K562 (cell line): ENCODE measurements around the gene REEP2. TPM values are rescaled to one million over a fixed set of nuclear protein-coding genes. Genes with fewer than 3 reads are reported as not detected.

Source experiments
- CBFA2T3 ChIP-seq: fragments of 450-650 bp; IDR thresholded peaks from 2 replicates; pipeline ENCODE4 v1.6.1; 2017
- ELF2 ChIP-seq: fragments of 250-450 bp; sonication (Bioruptor Pico); IDR thresholded peaks from 2 replicates; pipeline ENCODE4 v1.5.0; 2021; ENCODE audit warnings: mild to moderate bottlenecking
- ETV6 ChIP-seq, 3 experiments: fragments of 150-350 bp in 1 of 3; sonication (generic) in 1 of 3; formaldehyde crosslinking in 1 of 3; IDR thresholded peaks; 2 replicates each; pipeline versions ENCODE4 v1.6.1 to v1.8.0; 2014 to 2022; ENCODE audit warnings: borderline replicate concordance in 2 of 3, low read depth in 2 of 3, antibody characterized with exemption in 1 of 3, low read length in 1 of 3, mild to moderate bottlenecking in 1 of 3, missing genetic modification reagents in 1 of 3
- GABPA ChIP-seq: fragments of 200-800 bp; sonication (Bioruptor generic); conservative IDR thresholded peaks from 2 replicates; pipeline ENCODE4 v1.6.1; 2016; ENCODE audit warnings: low read depth, missing genetic modification characterization, missing compliant biosample characterization
- HDAC3 ChIP-seq: fragments of 450-650 bp; IDR thresholded peaks from 2 replicates; pipeline ENCODE4 v1.6.1; 2018; ENCODE audit warnings: borderline replicate concordance, mild to moderate bottlenecking, moderate library complexity; ENCODE audit not compliant: partially characterized antibody
- IRF1 ChIP-seq: sonication (generic); formaldehyde crosslinking; IDR thresholded peaks from 2 replicates; pipeline ENCODE4 v1.8.0; 2022; ENCODE audit warnings: missing genetic modification reagents, mild to moderate bottlenecking, borderline replicate concordance
- JUNB ChIP-seq: fragments of 450-650 bp; formaldehyde crosslinking; conservative IDR thresholded peaks from 2 replicates; pipeline ENCODE4 v1.4.0; 2020; ENCODE audit warnings: mild to moderate bottlenecking
- KHSRP ChIP-seq: fragments of 450-650 bp; IDR thresholded peaks from 2 replicates; pipeline ENCODE4 v1.6.1; 2017
- KLF13 ChIP-seq: fragments of 450-650 bp; IDR thresholded peaks from 2 replicates; pipeline ENCODE4 v1.6.1; 2016; ENCODE audit warnings: missing genetic modification characterization, low read depth, mild to moderate bottlenecking, missing compliant biosample characterization, moderate library complexity, borderline replicate concordance
- MEIS2 ChIP-seq: fragments of 450-650 bp; IDR thresholded peaks from 2 replicates; pipeline ENCODE4 v1.6.1; 2014; ENCODE audit warnings: mild to moderate bottlenecking; ENCODE audit not compliant: partially characterized antibody
- MIER1 ChIP-seq: fragments of 450-650 bp; IDR thresholded peaks from 2 replicates; pipeline ENCODE4 v1.6.1; 2016; ENCODE audit warnings: antibody characterized with exemption, mild to moderate bottlenecking, low read depth
- NCOR1 ChIP-seq: fragments of 450-650 bp; IDR thresholded peaks from 2 replicates; pipeline ENCODE4 v1.6.1; 2016; ENCODE audit warnings: mild to moderate bottlenecking, moderate library complexity
- OTX1 ChIP-seq: fragments of 450-650 bp; formaldehyde crosslinking; IDR thresholded peaks from 2 replicates; pipeline ENCODE4 v1.4.0; 2022; ENCODE audit warnings: mild to moderate bottlenecking
- SMARCA5 ChIP-seq: fragments of 450-650 bp; IDR thresholded peaks from 2 replicates; pipeline ENCODE4 v1.6.1; 2016
- TCFL5 ChIP-seq: fragments of 250-450 bp; sonication (Bioruptor Pico); conservative IDR thresholded peaks from 2 replicates; pipeline ENCODE4 v1.6.1; 2021; ENCODE audit warnings: mild to moderate bottlenecking, moderate library complexity, matching md5 sums
- YY1 ChIP-seq, 3 experiments: IDR thresholded peaks; 2 replicates each; pipeline ENCODE4 v1.6.1; 2011; ENCODE audit warnings: low read length in 2 of 3, mild to moderate bottlenecking in 2 of 3, moderate library complexity in 2 of 3, borderline replicate concordance in 1 of 3, control low read depth in 1 of 3, low read depth in 1 of 3; ENCODE audit not compliant: insufficient read depth in 3 of 3, insufficient replicate concordance in 2 of 3, control insufficient read depth in 1 of 3, insufficient read length in 1 of 3; ENCODE audit errors: extremely low read depth in 1 of 3
- ZFP30 ChIP-seq: fragments of 250-450 bp; sonication (Bioruptor Pico); IDR thresholded peaks from 2 replicates; pipeline ENCODE4 v1.8.0; 2022; ENCODE audit warnings: moderate library complexity, mild to moderate bottlenecking, inconsistent platforms, borderline replicate concordance
- ZNF717 ChIP-seq: fragments of 250-450 bp; sonication (Bioruptor Pico); IDR thresholded peaks from 2 replicates; pipeline ENCODE4 v1.5.0; 2021
- polyA plus RNA-seq, 8 experiments: library from polyadenylated mRNA; depleted of rRNA in 4 of 8; stranded (reverse) in 5 of 8; unstranded in 3 of 8; fragments of >200 nt; fragmentation: Nextera tagmentation in 2 of 8; fragmentation: Illumina TruSeq in 1 of 8; extraction: Ambion mirVana in 2 of 8; extraction: Trizol in 1 of 8; gene quantifications; 2 replicates each; pipeline versions ENCODE4 v1.2.1 to v1.2.3, GENCODE V29; 2011 to 2014; ENCODE audit warnings: inconsistent platforms in 1 of 8, missing spikeins in 1 of 8
- total RNA-seq, 7 experiments: library from RNA; depleted of rRNA in 6 of 7; stranded (reverse); fragments of >200 nt in 6 of 7; fragmentation: Illumina TruSeq in 2 of 7; extraction: Trizol in 2 of 7; gene quantifications; 2 replicates each; pipeline versions ENCODE4 v1.2.1 to v1.2.3, GENCODE V29; 2011 to 2021; ENCODE audit warnings: low replicate concordance in 1 of 7
- TF ChIP-seq, protein P1 (sequence below): fragments of 450-650 bp; formaldehyde crosslinking; conservative IDR thresholded peaks from 2 replicates; pipeline ENCODE4 v1.4.0; 2022; ENCODE audit warnings: mild to moderate bottlenecking, missing genetic modification characterization
- TF ChIP-seq, protein P2 (sequence below): sonication (generic); formaldehyde crosslinking; IDR thresholded peaks from 2 replicates; pipeline ENCODE4 v1.8.0; 2022; ENCODE audit warnings: missing genetic modification reagents, mild to moderate bottlenecking, moderate library complexity, borderline replicate concordance
- TF ChIP-seq, protein P3 (sequence below): fragments of 450-650 bp; IDR thresholded peaks from 2 replicates; pipeline ENCODE4 v1.6.1; 2014; ENCODE audit warnings: low read depth, mild to moderate bottlenecking, moderate library complexity, borderline replicate concordance

The REEP2 gene
- total and polyA plus RNA-seq, 9 of the 15 experiments (the other 6 are each of a cell fraction or from before 2014, with no cell fraction given) = 0.03 to 1.1 (median 0.12) TPM; not detected in 1

- TF ChIP-seq KLF13 (tag) (peak; percentile 91; the same call in 1 of the 2 replicates), OTX1 (CRISPR knock-in tag) (no peak), SMARCA5 (peak; percentile 75; the same call in 1 of the 2 replicates), HDAC3 (peak; percentile 52), ZNF717 (0 out of 2 replicates have a peak, but pooled peaks have one; percentile 50), MIER1 (0 out of 2 replicates have a peak, but pooled peaks have one; percentile 16), MEIS2 (peak; percentile 21), ELF2 (CRISPR knock-in tag) (peak; percentile 67), TCFL5 (no peak), YY1 (IDR thresholded peaks at IDR 0.05; ENCODE audit: borderline replicate concordance in 1 of 3, control insufficient read depth in 1 of 3, extremely low read depth in 1 of 3, insufficient read depth in 3 of 3, insufficient read length in 1 of 3, insufficient replicate concordance in 2 of 3, low read depth in 1 of 3, low read length in 2 of 3) (peak in 2 of 3 experiments; percentile 14 to 35), CBFA2T3 (peak; percentile 58), NCOR1 (peak; percentile 79), IRF1 (CRISPR knock-in tag) (peak; percentile 77; the same call in 1 of the 2 replicates), JUNB (CRISPR knock-in tag) (no peak), ZFP30 (CRISPR knock-in tag) (no peak), ETV6 (IDR thresholded peaks at IDR 0.05; ENCODE audit: borderline replicate concordance in 1 of 2, low read depth in 2 of 2, low read length in 1 of 2) (no peak), ETV6 (CRISPR knock-in tag; IDR thresholded peaks at IDR 0.05; ENCODE audit: borderline replicate concordance) (no peak), KHSRP (no peak), GABPA (tag) (peak; percentile 29)
- TF ChIP-seq, protein P1, sequence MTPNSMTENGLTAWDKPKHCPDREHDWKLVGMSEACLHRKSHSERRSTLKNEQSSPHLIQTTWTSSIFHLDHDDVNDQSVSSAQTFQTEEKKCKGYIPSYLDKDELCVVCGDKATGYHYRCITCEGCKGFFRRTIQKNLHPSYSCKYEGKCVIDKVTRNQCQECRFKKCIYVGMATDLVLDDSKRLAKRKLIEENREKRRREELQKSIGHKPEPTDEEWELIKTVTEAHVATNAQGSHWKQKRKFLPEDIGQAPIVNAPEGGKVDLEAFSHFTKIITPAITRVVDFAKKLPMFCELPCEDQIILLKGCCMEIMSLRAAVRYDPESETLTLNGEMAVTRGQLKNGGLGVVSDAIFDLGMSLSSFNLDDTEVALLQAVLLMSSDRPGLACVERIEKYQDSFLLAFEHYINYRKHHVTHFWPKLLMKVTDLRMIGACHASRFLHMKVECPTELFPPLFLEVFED = no peak
- TF ChIP-seq, protein P2, sequence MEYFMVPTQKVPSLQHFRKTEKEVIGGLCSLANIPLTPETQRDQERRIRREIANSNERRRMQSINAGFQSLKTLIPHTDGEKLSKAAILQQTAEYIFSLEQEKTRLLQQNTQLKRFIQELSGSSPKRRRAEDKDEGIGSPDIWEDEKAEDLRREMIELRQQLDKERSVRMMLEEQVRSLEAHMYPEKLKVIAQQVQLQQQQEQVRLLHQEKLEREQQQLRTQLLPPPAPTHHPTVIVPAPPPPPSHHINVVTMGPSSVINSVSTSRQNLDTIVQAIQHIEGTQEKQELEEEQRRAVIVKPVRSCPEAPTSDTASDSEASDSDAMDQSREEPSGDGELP (CRISPR knock-in tag) = peak; percentile 97
- TF ChIP-seq, protein P3, sequence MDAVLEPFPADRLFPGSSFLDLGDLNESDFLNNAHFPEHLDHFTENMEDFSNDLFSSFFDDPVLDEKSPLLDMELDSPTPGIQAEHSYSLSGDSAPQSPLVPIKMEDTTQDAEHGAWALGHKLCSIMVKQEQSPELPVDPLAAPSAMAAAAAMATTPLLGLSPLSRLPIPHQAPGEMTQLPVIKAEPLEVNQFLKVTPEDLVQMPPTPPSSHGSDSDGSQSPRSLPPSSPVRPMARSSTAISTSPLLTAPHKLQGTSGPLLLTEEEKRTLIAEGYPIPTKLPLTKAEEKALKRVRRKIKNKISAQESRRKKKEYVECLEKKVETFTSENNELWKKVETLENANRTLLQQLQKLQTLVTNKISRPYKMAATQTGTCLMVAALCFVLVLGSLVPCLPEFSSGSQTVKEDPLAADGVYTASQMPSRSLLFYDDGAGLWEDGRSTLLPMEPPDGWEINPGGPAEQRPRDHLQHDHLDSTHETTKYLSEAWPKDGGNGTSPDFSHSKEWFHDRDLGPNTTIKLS = peak; percentile 71; the same call in 1 of the 2 replicates
Observed at GRCh38 chr5:138464388-138465260, 25.8 kb downstream of the REEP2 start (continued).
